HG02852 (cell line): ENCODE results near the gene ZBTB32.
"Not testable (repeated sequence)": the region's sequence is repeated elsewhere in the genome, so short reads cannot be mapped to it uniquely, and the experiment has no call there.

ENCODE experiments used
- ATAC-seq: cut with Tn5 transposase; IDR thresholded peaks from one replicate; pipeline ENCODE4 v1.9.1; 2021; ENCODE audit warnings: mild to moderate bottlenecking, moderate library complexity; ENCODE audit not compliant: unreplicated experiment

ZBTB32 gene, protein sequence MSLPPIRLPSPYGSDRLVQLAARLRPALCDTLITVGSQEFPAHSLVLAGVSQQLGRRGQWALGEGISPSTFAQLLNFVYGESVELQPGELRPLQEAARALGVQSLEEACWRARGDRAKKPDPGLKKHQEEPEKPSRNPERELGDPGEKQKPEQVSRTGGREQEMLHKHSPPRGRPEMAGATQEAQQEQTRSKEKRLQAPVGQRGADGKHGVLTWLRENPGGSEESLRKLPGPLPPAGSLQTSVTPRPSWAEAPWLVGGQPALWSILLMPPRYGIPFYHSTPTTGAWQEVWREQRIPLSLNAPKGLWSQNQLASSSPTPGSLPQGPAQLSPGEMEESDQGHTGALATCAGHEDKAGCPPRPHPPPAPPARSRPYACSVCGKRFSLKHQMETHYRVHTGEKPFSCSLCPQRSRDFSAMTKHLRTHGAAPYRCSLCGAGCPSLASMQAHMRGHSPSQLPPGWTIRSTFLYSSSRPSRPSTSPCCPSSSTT

GRCh38 chr19:35704218-35704617, at the start of gene ZBTB32:
ZBTB32 (plus strand) TSS chr19:35704558; CDS start chr19:35714627, 10,069 bp downstream.
- no peak for ATAC-seq

- not testable (repeated sequence) for ATAC-seq
These were observed 49.5 kb upstream of the ZBTB32 start for GRCh38 chr19:35654828-35655227.

GRCh38 chr19:35655600-35655999, 48.8 kb upstream of the ZBTB32 start:
- ATAC-seq = no peak

DNA sequence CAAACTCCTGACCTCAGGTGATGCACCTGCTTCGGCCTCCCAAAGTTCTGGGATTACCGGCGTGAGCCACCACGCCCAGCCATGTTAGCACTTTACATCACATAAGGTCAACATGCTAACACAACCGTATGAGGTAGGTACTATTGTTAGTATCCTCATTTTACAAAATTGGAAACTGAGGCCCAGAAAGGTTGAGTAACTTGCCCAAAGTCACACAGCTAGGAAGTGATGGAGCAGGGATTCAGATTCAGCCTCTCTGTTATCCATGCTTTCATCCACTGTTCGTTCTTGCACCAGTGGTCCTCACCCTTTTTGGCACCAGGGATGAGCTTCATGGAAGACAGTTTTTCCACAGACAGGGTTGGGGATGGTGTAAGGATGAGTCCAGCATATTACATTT, 47.7 kb upstream of the ZBTB32 start:
- no peak for ATAC-seq

DNA sequence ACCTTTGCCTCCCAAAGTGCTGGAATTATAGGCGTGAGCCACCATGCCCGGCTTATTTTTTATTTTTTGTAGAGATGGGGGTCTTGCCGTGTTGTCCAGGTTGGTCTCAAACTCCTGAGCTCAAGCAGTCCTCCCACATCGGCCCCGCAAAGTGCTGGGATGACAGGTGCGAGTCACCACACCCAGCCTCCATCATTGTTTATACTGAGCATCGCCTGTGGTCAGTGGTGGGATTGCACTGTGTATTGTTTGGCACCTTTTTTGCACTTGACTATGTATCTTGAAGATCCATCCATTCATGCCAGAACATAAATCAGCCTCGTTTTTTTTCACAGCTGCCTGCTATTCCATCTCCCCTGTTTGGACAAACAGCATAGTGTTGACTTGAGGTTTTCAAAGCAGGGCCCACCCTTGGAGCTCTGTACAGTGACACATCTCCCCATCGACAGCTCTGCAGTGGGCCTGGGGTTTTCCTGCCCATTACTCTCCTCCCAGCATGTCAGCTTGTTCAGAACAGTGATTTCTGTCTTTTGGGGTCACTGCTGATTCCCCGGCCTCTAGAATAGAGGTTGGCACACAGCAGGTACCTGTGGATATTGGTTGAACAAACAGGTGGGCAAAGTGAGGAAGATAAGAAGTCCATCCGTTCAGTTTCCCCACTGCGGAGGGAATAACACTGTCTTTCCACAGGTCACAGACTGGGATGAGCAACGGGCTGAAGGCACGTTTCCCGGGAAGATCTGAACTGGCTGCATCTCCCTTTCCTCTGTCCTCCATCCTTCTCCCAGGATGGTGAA, 46.3 kb upstream of the ZBTB32 start:
- no peak for ATAC-seq

GRCh38 chr19:35661995-35662340, 42.4 kb upstream of the ZBTB32 start:
- no peak for ATAC-seq

DNA sequence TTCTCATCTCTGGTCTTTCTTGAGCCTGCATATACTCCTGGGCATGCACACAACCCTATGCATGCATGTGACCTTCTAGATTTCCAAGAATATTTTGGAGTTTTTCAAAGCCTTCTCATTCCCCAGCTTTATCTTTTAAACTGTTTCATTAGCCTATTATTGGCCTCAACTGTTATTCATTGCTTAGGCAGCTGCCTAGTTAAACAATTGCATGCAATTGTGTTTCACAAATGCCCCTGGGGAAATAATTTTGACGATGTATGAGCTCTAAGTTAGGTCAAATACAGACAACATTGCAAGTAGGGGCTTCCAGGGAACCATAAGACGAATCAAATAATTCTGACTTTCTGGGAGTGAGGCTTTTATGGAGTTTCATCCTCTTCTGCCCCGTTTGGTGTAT, 40.4 kb upstream of the ZBTB32 start:
- ATAC-seq = no peak

DNA sequence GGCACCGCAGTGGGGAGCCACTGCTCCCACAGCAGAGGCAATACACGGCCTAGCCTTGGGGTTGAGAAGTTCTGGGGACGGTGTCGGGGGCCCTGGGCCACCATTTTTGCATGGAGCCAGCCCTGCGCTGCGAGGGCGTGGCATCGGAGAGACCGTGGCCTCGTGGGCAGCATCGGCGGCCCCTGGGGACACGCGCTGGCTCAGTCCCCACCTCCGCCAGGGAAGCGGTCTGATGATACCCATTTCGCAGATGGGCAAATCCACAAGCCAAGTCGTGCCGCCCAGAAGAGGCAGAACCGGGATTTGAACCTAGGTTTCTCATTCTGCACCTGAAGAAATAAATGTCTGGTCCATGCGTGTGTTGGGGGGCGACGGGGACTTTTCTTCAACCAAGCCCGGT, 39.2 kb upstream of the ZBTB32 start:
- ATAC-seq = no peak

- no peak for ATAC-seq
These were observed 38.8 kb upstream of the ZBTB32 start for GRCh38 chr19:35665604-35666003.

DNA sequence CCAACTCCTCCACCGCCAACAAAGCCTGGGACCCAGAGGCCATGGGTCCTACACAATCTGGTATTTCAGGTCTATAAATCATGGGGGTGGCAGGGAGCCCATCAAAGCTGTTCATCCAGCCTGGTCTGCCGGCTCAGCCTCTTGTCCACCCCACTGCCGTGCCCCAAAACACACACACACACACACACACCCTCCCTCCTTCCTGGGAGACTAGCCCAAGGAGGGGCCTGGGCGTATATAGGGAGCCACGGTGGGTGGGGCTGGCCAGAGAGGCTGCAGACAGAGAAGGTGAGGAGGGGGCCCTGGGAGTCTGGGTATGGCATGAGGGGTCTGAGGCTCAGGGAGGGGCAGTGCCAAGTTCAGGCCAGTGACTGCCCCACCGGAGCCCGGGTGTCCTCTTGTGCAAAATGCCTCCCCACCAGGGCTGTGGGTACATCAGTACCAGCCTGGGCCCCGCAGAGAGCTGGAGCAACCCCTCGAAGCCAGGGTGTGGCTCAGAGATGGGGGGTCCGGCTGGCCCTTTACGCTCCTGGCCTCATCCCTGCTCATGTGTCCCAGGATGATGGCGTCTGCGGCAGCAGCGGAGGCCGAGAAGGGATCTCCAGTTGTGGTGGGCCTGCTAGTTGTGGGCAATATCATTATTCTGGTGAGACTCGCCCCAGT, 38.0 kb upstream of the ZBTB32 start, which contains the start of gene UPK1A:
TSS of gene UPK1A (plus strand) at position 267 of the 663 bp plus-strand sequence. CDS start at position 563, 296 bp downstream.
- ATAC-seq = no peak

- ATAC-seq = no peak
These were observed 34.8 kb upstream of the ZBTB32 start for GRCh38 chr19:35669566-35669965.

DNA sequence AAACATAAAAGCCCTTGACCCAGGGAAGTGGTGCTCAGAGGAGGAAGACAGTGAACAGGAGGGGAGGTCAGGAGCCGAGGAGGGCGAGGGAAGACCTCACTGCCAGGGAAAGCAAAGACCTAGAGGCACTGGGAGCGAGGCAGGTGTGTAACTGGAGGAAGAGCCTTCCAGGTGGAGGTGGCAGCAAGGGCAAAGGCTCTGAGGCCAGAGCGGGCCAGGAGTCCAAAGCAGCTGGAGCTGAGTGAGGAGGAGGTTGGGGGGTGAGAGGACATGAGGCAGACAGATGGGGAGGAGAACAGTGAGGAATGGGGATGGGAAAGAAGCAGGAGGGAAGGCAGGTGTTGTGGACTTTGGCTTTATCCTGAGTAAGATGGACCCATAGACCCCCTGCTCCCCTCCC, 34.4 kb upstream of the ZBTB32 start:
- no peak for ATAC-seq

DNA sequence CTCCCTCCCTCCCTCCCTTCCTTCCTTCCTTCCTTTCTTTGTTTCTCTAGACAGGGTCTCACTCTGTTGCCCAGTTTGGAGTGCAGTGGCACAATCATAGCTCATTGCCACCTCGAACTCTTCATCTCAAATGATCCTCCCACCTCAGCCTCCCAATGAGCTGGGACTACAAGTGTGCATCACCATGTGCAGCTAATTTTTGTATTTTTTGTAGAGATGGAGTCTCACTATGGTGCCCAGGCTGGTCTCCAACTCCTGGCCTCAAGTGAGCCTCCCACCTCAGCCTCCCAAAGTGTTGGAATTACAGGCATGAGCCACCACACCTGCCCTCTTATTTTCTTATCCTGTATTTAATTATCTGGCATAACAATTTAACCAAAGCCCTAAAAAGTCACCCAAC, 33.7 kb upstream of the ZBTB32 start:
- ATAC-seq = no peak

DNA sequence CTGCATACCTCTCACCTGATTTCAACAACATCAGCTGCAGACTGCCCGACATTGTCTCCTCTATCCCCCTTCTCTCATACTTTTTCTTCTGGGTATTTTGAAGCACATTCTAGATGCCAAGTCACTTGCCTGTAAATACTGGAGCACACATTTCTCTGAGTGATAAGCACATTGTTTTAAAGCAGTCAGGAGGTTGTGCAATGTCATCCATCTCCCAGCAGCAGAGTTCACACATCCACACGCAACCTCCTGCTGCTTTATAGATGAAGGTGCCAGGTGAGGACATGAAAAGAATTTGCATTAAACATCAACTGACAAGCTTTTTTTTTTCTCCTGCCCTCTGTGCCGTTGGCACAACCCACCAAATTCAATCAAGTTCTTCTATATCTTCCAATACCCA, 32.5 kb upstream of the ZBTB32 start:
- no peak for ATAC-seq

DNA sequence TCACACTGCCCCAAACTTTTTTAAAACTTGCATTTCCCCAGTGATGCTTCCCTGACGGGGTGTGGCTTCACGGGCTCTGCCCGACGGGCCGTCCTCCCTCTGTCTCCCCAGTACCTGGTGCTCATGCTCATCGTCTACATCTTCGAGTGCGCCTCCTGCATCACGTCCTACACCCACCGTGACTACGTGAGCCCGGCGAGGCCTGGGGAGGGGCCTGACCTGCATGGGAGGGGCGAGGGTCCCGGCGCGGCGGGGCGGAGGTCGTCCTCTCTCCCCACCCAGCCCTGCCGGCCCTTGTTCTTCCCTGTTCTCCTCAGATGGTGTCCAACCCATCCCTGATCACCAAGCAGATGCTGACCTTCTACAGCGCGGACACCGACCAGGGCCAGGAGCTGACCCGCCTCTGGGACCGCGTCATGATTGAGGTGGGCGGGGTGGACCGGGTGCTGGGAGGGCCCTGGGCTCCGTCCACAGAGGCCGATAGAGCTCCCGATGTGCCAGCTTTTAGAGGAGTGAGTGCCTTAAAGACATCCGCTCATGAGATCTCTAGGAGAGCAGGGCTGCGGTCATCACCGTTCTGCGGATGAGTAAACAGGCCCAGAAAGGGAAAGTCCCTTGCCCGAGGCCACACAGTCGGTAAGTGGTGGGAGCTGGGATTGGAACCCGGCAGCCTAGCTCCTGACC, 31.1 kb upstream of the ZBTB32 start:
- no peak for ATAC-seq

DNA sequence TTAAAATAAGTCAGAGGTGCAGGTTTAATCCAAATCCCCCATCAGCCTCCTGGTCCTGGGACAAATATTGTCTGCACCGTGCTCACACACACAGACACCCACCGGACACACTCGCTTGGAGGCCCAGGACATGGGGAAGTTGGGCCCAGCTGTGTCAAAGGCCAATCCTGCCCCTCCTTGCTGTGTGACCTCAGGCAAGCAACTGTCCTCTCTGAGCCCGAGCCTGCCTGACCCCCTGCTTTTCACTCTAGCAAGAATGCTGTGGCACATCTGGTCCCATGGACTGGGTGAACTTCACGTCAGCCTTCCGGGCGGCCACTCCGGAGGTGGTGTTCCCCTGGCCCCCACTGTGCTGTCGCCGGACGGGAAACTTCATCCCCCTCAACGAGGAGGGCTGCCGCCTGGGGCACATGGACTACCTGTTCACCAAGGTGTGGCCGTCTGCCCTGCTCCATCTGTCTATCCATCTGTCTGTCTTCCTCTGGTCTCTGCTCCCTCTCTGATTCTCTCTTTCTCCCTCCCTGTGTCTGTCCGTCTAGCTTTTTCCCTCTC, 28.7 kb upstream of the ZBTB32 start:
- ATAC-seq = no peak

- no peak for ATAC-seq
These were observed 14.5 kb upstream of the ZBTB32 start for GRCh38 chr19:35689836-35690235.

DNA sequence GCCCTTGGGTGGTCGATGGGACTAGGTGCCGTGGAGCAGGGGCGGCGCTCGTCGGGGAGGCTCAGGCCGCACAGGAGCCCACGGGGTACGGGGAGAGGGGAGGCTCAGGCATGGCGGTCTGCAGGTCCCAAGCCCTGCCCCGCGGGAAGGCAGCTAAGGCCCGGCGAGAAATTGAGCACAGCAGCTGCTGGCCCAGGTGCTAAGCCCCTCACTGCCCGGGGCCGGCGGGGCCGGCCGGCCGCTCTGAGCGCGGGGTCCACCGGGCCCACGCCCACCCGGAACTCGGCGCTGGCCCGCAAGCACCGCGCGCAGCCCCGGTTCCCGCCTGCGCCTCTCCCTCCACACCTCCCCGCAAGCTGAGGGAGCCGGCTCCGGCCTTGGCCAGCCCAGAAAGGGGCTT, 13.3 kb upstream of the ZBTB32 start:
- ATAC-seq = not testable (repeated sequence)

GRCh38 chr19:35692010-35692409, 12.3 kb upstream of the ZBTB32 start:
- ATAC-seq = no peak

GRCh38 chr19:35693422-35693821, 10.9 kb upstream of the ZBTB32 start:
- ATAC-seq = no peak
